HepG2 (cell line): Measurements from ENCODE around the gene ZP2. TPM values are rescaled to one million over a fixed set of nuclear protein-coding genes. Genes with fewer than 3 reads are reported as not detected.

Source experiments
- ATF7 ChIP-seq, 2 experiments: fragments of 450-650 bp in 1 of 2; sonication (generic) in 1 of 2; formaldehyde crosslinking in 1 of 2; IDR thresholded peaks; 2 replicates each; pipeline versions ENCODE4 v1.4.0 to v1.6.1; 2016 to 2020; ENCODE audit warnings: antibody characterized with exemption in 1 of 2, mild to moderate bottlenecking in 1 of 2, missing genetic modification reagents in 1 of 2
- BRCA1 ChIP-seq: sonication (generic); formaldehyde crosslinking; IDR thresholded peaks from 2 replicates; pipeline ENCODE4 v1.4.0; 2020; ENCODE audit warnings: missing genetic modification reagents
- DNMT3B ChIP-seq: conservative IDR thresholded peaks from 2 replicates; pipeline ENCODE4 v1.6.1; 2016; ENCODE audit warnings: missing biosample characterization, control low read depth
- ELF3 ChIP-seq: IDR thresholded peaks from 2 replicates; pipeline ENCODE4 v1.6.1; 2016; ENCODE audit warnings: missing genetic modification reagents, missing compliant biosample characterization
- HNF4A ChIP-seq: sonication (generic); formaldehyde crosslinking; IDR thresholded peaks from 2 replicates; pipeline ENCODE4 v1.4.0; 2020; ENCODE audit warnings: missing genetic modification reagents
- MBNL3 ChIP-seq: fragments of 250-450 bp; sonication (Bioruptor Pico); conservative IDR thresholded peaks from 2 replicates; pipeline ENCODE4 v1.8.0; 2022; ENCODE audit warnings: mild to moderate bottlenecking, inconsistent platforms
- NFATC3 ChIP-seq: sonication (generic); formaldehyde crosslinking; IDR thresholded peaks from 2 replicates; pipeline ENCODE4 v1.5.1; 2020; ENCODE audit warnings: mild to moderate bottlenecking, missing genetic modification reagents
- RARA ChIP-seq: IDR thresholded peaks from 2 replicates; pipeline ENCODE4 v1.6.1; 2016; ENCODE audit warnings: missing genetic modification reagents, missing compliant biosample characterization
- SNAPC2 ChIP-seq: sonication (generic); formaldehyde crosslinking; IDR thresholded peaks from 2 replicates; pipeline ENCODE4 v1.8.1; 2022; ENCODE audit warnings: mild to moderate bottlenecking, missing genetic modification reagents
- YEATS4 ChIP-seq: sonication (generic); formaldehyde crosslinking; IDR thresholded peaks from 2 replicates; pipeline ENCODE4 v1.4.0; 2020; ENCODE audit warnings: missing genetic modification reagents, borderline replicate concordance
- ZIK1 ChIP-seq: sonication (generic); formaldehyde crosslinking; IDR thresholded peaks from 2 replicates; pipeline ENCODE4 v1.5.0; 2020; ENCODE audit warnings: mild to moderate bottlenecking, low read depth, missing genetic modification reagents, borderline replicate concordance
- ZNF333 ChIP-seq: sonication (generic); formaldehyde crosslinking; IDR thresholded peaks from 2 replicates; pipeline ENCODE4 v1.4.0; 2020; ENCODE audit warnings: mild to moderate bottlenecking, missing genetic modification reagents, borderline replicate concordance
- ZNF768 ChIP-seq: sonication (generic); formaldehyde crosslinking; IDR thresholded peaks from 2 replicates; pipeline ENCODE4 v1.4.0; 2020; ENCODE audit warnings: missing genetic modification reagents
- ZNF883 ChIP-seq: sonication (generic); formaldehyde crosslinking; IDR thresholded peaks from 2 replicates; pipeline ENCODE4 v1.5.1; 2020; ENCODE audit warnings: mild to moderate bottlenecking, missing genetic modification reagents; ENCODE audit errors: not compliant biosample characterization
- polyA plus RNA-seq, 8 experiments: library from polyadenylated mRNA; depleted of rRNA in 3 of 8; stranded (reverse) in 7 of 8; unstranded in 1 of 8; fragments of >200 nt; fragmentation: Illumina TruSeq in 4 of 8; extraction: Trizol in 4 of 8; gene quantifications; 2 replicates each; pipeline versions ENCODE4 v1.2.1 to v1.2.3, GENCODE V29; 2011 to 2016; ENCODE audit warnings: low read depth in 4 of 8, missing spikeins in 1 of 8, mixed read lengths in 1 of 8; ENCODE audit not compliant: insufficient read depth in 1 of 8
- total RNA-seq, 5 experiments: library from RNA; depleted of rRNA; stranded (reverse); fragments of >200 nt; fragmentation: Illumina TruSeq; extraction: Trizol; gene quantifications; 2 replicates each; pipeline ENCODE4 v1.2.3, GENCODE V29; 2016; ENCODE audit warnings: low read depth in 1 of 5
- TF ChIP-seq, protein P1 (sequence below), 2 experiments: sonication (generic) in 1 of 2; formaldehyde crosslinking in 1 of 2; IDR thresholded peaks; 2 replicates each; pipeline versions ENCODE4 v1.4.0 to v1.6.1; 2018 to 2020; ENCODE audit warnings: missing genetic modification reagents in 2 of 2, borderline replicate concordance in 1 of 2, low read depth in 1 of 2, mild to moderate bottlenecking in 1 of 2, missing biosample characterization in 1 of 2
- TF ChIP-seq, protein P2 (sequence below): sonication (generic); formaldehyde crosslinking; IDR thresholded peaks from 2 replicates; pipeline ENCODE4 v1.4.0; 2020; ENCODE audit warnings: missing genetic modification reagents
- TF ChIP-seq, protein P3 (sequence below): sonication (generic); formaldehyde crosslinking; IDR thresholded peaks from 2 replicates; pipeline ENCODE4 v1.5.0; 2020; ENCODE audit warnings: missing genetic modification reagents, mild to moderate bottlenecking, borderline replicate concordance
- TF ChIP-seq, protein P4 (sequence below): sonication (generic); formaldehyde crosslinking; IDR thresholded peaks from 2 replicates; pipeline ENCODE4 v1.5.1; 2020; ENCODE audit warnings: missing genetic modification reagents, mild to moderate bottlenecking, borderline replicate concordance
- TF ChIP-seq, protein P5 (sequence below): IDR thresholded peaks from 2 replicates; pipeline ENCODE4 v1.6.1; 2016
- TF ChIP-seq, protein P6 (sequence below): sonication (generic); formaldehyde crosslinking; IDR thresholded peaks from 2 replicates; pipeline ENCODE4 v1.4.0; 2020; ENCODE audit warnings: missing genetic modification reagents, borderline replicate concordance

The ZP2 gene
- total and polyA plus RNA-seq, 2 of the 13 experiments (the other 11 are each of a cell fraction or from before 2014, with no cell fraction given): not detected

DNA sequence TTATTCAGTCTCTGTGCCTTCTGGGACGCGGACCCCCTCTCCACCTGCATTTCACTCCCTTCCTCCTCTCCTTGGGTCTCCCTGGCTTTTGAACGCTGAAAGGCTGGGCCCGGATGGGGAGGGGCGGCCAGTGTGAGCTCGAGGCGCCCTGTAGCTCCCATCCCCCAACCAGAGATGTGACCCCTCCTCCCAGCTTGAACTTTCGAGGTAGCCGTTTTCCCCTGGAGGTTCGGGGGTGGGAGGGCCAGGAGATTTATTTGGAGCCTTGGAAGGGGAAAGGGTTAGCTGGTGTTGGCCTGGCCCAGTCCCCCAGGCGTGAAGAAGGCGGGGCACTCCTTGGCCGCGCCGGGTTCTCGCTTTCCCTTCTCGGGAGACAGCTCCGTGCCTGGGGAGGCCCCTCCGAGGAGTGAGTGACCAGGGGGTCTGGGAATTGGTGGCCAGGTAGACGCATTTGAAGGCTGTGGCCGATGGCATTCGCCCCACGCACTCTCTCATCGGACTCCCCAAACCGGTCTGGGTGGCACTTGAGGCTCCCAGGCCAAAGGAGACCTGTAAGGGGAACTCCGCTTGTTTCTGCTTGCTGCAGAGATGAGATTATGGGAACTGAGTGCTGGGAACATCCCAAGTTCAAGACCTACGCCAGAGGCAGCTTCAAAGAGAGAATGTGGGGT is 52.0 kb downstream of the ZP2 start (continued):
- TF ChIP-seq, protein P1, sequence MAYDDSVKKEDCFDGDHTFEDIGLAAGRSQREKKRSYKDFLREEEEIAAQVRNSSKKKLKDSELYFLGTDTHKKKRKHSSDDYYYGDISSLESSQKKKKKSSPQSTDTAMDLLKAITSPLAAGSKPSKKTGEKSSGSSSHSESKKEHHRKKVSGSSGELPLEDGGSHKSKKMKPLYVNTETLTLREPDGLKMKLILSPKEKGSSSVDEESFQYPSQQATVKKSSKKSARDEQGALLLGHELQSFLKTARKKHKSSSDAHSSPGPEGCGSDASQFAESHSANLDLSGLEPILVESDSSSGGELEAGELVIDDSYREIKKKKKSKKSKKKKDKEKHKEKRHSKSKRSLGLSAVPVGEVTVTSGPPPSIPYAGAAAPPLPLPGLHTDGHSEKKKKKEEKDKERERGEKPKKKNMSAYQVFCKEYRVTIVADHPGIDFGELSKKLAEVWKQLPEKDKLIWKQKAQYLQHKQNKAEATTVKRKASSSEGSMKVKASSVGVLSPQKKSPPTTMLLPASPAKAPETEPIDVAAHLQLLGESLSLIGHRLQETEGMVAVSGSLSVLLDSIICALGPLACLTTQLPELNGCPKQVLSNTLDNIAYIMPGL (CRISPR knock-in tag; IDR thresholded peaks at IDR 0.05; ENCODE audit: borderline replicate concordance in 1 of 2, low read depth in 1 of 2): 0 out of 4 replicates have a peak, but pooled peaks of 1 of the 2 experiments have one; percentile 7
- TF ChIP-seq ELF3 (CRISPR knock-in tag) (no peak), ZNF768 (CRISPR knock-in tag) (0 out of 2 replicates have a peak, but pooled peaks have one; percentile 10), NFATC3 (no peak), ZNF883 (CRISPR knock-in tag) (peak; percentile 40), RARA (CRISPR knock-in tag) (no peak), BRCA1 (no peak), HNF4A (CRISPR knock-in tag) (no peak), ZIK1 (CRISPR knock-in tag) (no peak), MBNL3 (CRISPR knock-in tag) (no peak), YEATS4 (CRISPR knock-in tag) (no peak), ZNF333 (CRISPR knock-in tag) (no peak), ATF7 (IDR thresholded peaks at IDR 0.05) (no peak), ATF7 (CRISPR knock-in tag; IDR thresholded peaks at IDR 0.05) (peak; percentile 35; the same call in 1 of the 2 replicates), DNMT3B (no peak), SNAPC2 (CRISPR knock-in tag) (no peak)
- TF ChIP-seq, protein P2, sequence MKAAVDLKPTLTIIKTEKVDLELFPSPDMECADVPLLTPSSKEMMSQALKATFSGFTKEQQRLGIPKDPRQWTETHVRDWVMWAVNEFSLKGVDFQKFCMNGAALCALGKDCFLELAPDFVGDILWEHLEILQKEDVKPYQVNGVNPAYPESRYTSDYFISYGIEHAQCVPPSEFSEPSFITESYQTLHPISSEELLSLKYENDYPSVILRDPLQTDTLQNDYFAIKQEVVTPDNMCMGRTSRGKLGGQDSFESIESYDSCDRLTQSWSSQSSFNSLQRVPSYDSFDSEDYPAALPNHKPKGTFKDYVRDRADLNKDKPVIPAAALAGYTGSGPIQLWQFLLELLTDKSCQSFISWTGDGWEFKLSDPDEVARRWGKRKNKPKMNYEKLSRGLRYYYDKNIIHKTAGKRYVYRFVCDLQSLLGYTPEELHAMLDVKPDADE: no peak
- TF ChIP-seq, protein P3, sequence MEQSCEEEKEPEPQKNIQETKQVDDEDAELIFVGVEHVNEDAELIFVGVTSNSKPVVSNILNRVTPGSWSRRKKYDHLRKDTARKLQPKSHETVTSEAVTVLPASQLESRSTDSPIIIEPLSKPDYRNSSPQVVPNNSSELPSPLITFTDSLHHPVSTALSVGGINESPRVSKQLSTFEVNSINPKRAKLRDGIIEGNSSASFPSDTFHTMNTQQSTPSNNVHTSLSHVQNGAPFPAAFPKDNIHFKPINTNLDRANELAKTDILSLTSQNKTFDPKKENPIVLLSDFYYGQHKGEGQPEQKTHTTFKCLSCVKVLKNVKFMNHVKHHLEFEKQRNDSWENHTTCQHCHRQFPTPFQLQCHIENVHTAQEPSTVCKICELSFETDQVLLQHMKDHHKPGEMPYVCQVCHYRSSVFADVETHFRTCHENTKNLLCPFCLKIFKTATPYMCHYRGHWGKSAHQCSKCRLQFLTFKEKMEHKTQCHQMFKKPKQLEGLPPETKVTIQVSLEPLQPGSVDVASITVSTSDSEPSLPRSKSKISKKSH (CRISPR knock-in tag): no peak
- TF ChIP-seq, protein P4, sequence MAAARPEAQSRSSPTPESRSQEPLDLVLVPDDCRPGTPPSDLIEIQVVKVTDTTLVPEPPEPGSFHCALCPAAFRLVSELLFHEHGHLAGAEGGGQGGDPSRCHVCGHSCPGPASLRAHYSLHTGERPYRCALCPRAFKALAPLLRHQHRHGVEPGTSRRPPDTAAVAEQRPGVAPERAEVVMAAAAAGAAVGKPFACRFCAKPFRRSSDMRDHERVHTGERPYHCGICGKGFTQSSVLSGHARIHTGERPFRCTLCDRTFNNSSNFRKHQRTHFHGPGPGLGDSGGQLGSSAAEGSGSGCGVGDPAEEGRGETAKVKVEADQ (CRISPR knock-in tag): no peak
- TF ChIP-seq, protein P5, sequence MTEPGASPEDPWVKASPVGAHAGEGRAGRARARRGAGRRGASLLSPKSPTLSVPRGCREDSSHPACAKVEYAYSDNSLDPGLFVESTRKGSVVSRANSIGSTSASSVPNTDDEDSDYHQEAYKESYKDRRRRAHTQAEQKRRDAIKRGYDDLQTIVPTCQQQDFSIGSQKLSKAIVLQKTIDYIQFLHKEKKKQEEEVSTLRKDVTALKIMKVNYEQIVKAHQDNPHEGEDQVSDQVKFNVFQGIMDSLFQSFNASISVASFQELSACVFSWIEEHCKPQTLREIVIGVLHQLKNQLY: no peak
- TF ChIP-seq, protein P6, sequence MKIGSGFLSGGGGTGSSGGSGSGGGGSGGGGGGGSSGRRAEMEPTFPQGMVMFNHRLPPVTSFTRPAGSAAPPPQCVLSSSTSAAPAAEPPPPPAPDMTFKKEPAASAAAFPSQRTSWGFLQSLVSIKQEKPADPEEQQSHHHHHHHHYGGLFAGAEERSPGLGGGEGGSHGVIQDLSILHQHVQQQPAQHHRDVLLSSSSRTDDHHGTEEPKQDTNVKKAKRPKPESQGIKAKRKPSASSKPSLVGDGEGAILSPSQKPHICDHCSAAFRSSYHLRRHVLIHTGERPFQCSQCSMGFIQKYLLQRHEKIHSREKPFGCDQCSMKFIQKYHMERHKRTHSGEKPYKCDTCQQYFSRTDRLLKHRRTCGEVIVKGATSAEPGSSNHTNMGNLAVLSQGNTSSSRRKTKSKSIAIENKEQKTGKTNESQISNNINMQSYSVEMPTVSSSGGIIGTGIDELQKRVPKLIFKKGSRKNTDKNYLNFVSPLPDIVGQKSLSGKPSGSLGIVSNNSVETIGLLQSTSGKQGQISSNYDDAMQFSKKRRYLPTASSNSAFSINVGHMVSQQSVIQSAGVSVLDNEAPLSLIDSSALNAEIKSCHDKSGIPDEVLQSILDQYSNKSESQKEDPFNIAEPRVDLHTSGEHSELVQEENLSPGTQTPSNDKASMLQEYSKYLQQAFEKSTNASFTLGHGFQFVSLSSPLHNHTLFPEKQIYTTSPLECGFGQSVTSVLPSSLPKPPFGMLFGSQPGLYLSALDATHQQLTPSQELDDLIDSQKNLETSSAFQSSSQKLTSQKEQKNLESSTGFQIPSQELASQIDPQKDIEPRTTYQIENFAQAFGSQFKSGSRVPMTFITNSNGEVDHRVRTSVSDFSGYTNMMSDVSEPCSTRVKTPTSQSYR: peak; percentile 60
